ENCODE data around the gene COASY.

GRCh38 chr17:42547001-42547461, 14.9 kb upstream of the COASY start:
- TF ChIP-seq POLR2A (IDR thresholded peaks at IDR 0.05; ENCODE audit: low read depth, low read length) (no peak), POLR2AphosphoS5 (IDR thresholded peaks at IDR 0.05; ENCODE audit: low read depth, low read length) (no peak)

All from GM12892 (cell line).